ENCODE measurements around the gene GNA15.
"Not testable (repeated sequence)": the region's sequence is repeated elsewhere in the genome, so short reads cannot be mapped to it uniquely, and the experiment has no call there.

GNA15 gene

DNA sequence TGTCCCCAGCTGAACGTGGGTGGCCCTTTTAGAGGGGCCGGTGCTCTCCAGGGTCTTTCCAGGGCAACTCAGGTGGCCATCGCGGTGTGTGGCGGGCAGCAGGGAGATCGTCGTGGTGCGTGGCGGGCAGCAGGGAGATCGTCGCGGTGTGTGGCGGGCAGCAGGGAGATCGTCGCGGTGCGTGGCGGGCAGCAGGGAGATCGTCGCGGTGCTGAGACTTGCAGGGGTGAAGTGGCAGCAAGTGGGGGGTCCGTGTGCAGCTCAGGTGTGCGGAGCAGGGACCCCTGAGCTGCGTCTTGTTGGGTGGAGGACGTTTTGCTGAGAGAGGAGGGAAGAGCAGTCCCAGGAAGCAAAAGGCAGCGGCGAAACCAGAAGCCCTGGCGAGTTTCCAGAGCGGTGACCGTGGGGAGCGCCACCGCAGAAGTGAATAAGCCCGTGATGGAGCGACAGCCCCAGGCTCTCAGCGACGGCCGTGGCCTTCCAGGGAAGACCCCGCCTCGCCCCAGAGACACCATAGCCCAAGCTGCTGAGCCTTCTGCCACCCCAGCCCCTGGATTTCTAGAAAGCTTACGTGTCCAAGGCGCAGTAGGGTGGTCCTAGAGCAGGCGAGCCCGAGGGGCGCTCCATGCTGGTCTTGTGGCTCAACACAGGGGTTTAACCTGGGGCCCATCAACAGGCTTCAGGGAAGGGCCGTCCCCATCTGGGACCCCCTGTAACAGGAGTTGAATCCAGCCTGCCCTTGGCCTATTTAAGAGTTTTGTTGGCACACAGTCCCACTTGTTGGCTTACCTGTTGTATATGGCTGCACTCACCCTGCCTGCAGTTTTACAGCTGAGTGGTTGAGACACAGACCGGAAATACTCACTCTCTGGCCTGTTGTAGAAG, 55.3 kb downstream of the GNA15 start:
- DNase-seq (ENCODE audit: low spot score): no peak

DNA sequence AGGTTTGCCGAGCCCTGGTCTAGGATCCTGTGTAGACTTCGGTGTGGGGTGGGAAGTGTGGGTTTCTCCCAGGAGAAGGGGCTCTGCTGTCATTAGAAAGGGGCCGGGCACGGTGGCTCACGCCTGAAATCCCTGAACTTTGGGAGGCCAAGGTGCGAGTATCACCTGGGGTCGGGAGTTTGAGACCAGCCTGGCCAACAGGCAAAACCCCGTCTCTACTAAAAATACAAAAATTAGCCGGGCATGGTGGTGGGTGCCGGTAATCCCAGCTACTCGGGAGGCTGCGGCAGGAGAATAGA, 55.9 kb downstream of the GNA15 start:
- not testable (repeated sequence) for DNase-seq (ENCODE audit: low spot score)

DNA sequence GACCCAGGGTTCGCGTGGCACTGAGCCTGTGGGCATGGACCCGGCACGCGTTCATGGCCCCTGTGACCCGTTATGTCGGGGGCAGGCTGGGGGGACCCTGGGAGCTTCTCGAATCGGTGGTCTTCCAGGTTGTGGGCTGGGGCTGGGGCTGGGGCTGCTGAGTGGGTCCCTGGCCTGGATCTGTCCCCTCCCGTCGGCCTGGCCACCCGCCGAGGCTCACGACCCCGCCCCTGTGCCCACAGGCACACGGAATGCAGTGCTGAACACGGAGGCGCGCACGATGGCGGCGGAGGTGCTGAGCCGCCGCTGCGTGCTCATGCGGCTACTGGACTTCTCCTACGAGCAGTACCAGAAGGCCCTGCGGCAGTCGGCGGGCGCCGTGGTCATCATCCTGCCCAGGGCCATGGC, 56.4 kb downstream of the GNA15 start:
- DNase-seq (ENCODE audit: low spot score): no peak

DNA sequence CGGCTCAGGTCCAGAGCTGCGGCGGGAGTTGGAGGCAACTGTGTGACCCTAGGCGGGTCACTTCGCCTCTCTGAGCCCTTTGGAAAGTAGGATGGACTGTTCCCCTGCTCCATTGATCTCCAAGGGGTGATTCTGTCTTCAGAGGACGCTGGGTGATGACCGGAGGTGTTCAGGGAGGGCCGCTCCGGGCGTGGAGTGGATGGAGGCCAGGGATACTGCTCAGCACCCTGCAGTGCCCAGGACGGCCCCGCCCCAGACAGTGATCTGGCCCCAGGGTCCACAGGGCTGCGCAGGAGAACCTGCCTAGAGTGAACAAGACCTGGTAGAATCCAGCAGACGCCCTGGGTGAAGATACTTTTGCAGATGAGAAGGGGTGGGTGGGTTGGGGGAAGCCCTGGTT, 56.9 kb downstream of the GNA15 start:
- no peak for DNase-seq (ENCODE audit: low spot score)

DNA sequence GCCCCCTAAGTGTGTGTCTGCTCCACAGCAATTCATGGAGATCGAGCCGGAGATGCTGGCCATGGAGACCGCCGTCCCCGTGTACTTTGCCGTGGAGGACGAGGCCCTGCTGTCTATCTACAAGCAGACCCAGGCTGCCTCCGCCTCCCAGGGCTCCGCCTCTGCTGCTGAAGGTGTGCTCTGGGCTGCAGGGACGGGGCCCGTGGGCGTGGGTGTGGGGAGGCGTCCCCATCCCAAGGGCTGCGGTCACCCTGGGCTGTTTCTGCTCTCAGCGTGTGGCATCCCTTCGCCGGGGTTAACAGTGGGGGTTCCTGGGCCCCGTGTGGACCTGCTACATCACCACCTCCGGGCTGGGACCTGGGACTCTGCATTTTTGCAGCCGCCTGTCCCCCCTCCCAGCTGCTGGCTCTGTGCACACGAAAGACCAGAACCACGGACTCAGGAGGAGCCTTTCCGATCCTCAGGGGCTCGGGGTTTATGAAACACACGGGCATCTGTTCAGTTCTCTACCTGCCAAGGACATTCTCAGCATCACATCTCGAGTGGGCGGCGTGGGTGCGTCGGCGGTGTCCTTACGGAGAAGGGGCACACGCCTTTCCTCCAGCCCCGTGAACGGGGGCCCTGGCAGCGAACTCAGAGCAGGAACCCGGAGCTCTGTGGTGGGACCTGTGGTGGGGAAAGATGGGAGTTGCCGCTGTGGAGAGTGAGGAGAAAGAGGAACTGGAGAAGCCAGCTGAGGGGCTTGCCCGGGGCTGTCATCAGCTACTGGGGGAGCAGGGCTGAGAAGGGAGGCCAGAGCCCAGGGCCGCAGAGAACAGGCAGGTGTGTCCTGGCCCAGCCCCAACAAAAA, 57.6 kb downstream of the GNA15 start:
- DNase-seq (ENCODE audit: low spot score): no peak

DNA sequence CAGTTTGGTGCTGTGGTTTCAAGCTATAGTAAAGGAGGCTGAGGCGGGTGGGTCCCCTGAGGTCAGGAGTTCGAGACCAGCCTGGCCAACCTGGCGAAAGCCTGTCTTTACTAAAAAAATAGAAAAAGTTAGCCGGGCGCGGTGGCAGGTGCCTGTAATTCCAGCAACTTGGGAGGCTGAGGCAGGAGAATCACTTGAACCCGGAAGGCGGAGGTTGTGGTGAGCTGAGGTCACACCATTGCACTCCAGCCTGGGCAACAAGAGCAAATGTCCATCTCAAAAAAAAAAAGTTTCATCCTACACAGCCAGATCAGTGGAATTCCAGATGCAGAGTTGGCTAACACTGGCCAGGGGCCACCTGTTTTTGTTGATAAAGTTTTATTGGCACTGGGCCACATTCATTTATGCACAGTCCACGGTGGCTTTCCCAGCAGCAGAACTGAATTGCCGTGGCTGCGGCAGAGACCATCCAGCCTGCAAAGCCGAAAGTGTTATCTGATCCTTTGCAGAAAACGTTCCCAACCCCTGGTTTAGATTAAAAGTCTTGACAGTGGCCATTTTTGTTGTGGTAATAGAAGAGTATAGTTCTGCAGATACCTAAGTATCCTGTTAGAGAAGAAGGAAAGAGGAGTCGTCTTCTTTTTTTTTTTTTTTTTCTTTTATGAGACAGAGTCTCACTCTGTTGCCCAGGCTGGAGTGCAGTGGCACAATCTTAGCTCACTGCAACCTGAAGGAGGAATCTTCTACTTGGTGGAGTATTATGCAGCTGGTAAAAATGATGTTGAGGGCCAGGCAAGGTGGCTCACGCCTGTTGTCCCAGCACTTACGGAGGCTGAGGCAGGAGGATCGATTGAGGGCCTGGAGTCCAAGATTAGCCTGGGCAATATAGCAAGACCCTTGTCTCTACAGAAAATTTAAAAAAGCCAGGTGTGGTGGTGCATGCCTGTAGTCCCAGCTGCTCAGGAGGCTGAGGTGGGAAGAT, 58.6 kb downstream of the GNA15 start:
- no peak for DNase-seq (ENCODE audit: low spot score)

DNA sequence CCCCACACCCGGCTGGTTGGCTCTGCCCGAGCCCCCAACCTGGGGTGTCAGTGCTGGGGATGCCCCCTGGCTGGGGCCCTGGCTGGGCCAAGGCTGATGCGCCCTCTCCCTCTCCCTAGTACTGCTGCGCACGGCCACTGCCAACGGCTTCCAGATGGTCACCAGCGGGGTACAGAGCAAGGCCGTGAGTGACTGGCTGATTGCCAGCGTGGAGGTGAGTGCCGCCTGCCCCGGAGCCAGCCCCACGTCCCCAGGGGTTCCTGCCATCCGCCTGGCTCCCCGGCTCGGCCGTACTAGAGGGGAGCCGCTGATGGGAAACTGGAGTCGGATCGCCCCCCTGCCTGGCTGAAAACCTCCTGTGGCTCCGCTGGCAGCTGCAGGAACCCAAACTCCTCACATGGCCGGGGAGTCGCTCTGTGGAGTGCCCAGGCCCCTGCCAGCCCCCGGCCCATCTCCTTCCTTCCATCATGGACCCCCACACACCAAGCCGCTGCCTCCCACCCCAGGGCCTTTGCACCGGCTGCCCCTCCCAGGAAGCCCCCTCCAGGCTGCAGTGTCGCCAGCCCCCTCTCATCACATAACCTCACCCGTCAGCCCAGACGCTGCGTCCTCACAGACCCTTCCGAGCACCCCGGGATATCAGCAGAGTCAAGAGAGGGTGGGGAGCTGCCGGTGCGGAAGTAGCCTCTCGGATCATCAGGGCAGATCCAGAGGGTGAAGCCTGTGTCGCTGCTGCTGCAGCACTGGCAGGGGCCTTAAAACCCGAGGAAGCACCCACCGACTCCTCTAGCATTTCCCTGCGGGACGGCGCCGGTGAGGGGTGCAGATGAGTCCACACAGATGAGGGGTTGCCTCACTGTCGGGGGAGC, 60.5 kb downstream of the GNA15 start:
- no peak for DNase-seq (ENCODE audit: low spot score)

- DNase-seq (ENCODE audit: low spot score): no peak
Observed at GRCh38 chr19:3196933-3197205, 61.0 kb downstream of the GNA15 start.

DNA sequence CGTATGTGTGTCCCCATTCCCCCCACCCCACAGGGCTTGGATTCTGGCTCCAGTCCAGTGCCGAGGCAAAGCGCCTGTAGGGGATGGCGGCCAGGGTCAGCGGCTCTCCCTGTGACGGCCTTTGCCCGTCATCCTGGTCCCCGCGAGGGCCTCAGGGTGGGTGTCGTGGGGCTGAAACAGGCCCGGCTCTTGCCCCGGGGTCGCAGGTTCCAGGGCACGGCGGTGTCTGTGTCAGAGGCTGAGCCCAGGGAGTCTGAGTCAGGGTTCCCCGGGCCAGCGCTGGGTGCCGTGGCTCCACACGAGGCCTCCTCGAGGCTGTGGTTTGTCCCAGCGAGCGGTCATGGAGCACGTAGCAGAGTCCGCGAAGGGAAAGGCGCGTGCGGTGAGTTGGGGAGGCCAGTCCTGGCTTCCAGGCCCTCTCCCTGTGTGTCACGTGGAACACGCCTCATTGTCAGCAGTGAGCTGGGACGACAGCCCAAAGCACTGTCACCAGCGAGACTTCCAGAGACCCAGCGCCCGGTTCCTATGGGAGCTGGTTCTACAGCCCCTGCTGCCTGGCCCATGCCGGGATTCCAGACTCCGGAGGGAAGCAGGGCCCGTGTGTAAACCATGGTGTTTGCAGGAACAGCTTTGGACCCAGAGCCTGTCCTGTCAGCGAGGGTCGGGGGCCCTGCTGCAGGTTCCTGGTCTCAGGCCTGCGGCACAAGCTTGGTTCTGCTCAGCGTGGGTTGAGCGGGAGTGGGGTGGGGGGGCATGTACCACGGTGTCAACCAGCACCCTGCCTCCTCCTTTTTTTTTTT, 63.3 kb downstream of the GNA15 start:
- no peak for DNase-seq (ENCODE audit: low spot score)

- no peak for DNase-seq (ENCODE audit: low spot score)
Observed at GRCh38 chr19:3201072-3201700, 65.4 kb downstream of the GNA15 start.

- no peak for DNase-seq (ENCODE audit: low spot score)
Observed at GRCh38 chr19:3201911-3202310, 66.1 kb downstream of the GNA15 start.

GRCh38 chr19:3202346-3202745, 66.5 kb downstream of the GNA15 start:
- no peak for DNase-seq (ENCODE audit: low spot score)

- DNase-seq (ENCODE audit: low spot score): not testable (repeated sequence)
Observed at GRCh38 chr19:3202895-3203294, 67.1 kb downstream of the GNA15 start.

- DNase-seq (ENCODE audit: low spot score): no peak
Observed at GRCh38 chr19:3203805-3204645, 68.2 kb downstream of the GNA15 start.

DNA sequence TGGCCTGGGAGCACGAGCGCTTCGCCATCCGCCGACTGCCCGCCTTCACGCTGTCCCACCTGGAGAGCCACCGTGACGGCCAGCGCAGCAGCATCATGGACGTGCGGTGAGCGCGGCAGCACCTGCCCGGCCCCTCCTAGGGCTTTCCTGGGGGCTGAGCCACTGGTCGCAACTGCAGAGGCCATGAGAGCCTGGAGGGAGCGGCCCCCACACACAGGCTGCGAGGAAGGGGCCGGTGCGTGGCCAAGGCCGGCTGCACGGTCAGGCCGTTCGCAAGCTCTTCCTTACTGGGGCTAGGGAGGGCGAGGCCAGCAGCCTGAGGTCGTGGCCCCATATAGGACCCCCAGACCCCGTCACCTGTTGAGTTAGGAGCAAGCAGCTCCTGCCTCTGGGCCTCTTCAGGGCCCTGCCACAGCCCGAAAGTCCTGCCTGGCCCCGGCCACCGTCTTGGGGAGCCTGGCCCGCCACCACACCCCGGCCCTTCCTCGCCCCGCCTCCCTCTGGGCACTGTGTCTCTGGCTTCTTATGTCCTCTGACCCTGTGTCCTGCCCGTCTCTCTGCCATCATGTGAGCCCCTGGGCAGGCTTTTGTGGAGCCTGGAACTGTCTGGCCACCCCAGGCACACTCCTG, 68.9 kb downstream of the GNA15 start:
- DNase-seq (ENCODE audit: low spot score): no peak

GRCh38 chr19:3206216-3206953, 70.6 kb downstream of the GNA15 start:
- no peak for DNase-seq (ENCODE audit: low spot score)

DNA sequence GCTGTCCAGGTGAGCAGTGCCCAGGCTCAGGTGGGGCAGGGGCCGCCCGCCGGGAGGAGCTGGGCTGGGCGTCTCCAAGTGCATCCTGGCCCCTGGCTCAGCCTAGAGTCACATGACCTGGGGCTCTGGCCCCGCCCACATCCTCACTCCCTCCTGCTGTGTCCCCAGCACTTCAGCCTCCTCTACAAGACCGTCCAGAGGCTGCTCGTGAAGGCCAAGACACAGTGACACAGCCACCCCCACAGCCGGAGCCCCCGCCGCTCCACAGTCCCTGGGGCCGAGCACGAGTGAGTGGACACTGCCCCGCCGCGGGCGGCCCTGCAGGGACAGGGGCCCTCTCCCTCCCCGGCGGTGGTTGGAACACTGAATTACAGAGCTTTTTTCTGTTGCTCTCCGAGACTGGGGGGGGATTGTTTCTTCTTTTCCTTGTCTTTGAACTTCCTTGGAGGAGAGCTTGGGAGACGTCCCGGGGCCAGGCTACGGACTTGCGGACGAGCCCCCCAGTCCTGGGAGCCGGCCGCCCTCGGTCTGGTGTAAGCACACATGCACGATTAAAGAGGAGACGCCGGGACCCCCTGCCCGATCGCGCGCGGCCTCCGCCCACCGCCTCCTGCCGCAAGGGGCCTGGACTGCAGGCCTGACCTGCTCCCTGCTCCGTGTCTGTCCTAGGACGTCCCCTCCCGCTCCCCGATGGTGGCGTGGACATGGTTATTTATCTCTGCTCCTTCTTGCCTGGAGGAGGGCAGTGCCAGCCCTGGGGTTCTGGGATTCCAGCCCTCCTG, 71.8 kb downstream of the GNA15 start:
- DNase-seq (ENCODE audit: low spot score): no peak
